ENCODE measurements around the gene HDAC7. TPM values are rescaled to one million over a fixed set of nuclear protein-coding genes. Genes with fewer than 3 reads are reported as not detected.
A peak's percentile ranks its signal among the peaks of the same experiment; 100 is the strongest.

HDAC7 gene
- total and polyA plus RNA-seq, 8 donors: 22.8 to 313 (median 46.8) TPM

DNA sequence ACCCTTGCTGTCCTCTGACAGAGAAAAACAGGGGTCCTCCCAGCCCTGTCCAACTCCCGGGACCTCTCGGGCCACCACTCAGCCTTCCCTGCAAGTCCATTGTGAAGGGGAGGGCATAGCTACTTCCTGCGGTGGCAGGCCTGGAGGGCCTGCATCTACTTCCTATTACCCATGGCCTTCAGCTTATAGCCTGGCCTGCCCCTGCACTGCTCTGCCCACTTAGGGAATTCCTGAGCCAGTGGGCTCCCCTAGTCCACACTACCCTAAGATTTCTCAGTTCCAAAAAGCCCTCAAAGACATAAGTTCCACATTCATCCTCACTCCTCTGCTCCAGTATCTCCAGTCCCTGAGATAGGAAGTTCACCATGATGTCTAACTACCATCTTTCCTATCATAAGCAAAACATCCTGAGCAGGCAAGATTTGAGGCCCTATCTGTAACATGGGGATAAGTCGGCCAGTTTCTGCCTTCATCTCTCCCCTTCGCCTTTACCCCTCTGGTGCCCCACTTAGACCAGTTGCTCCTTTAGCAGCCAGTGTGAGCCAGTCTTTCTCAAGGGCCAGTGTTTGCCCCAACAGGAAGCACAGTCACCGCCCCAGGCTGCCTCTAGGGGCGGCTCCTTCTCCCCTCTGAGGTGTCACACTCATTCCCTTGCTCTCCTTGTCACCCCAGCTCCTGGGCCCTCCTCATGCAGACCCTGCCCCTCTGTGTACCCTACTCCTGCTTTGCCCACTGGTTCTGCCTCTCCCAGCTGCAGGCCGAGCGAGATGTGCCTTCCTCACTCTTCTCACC, 10.9 kb downstream of the HDAC7 start:
- H3K4me3 ChIP-seq: peak overlapping the region in 2 of 4 donors; percentile 7 to 28
- 59 to 74% (median 63%) methylated on average over 9 of the region's 9 CpGs for whole genome bisulfite sequencing, 5 donors
- peaks cover 96 to 100% (median 99%) of the 10 kb centered on the region in 4 donors for H3K4me1 ChIP-seq
- DNase-seq: no peak
- peak overlapping the region; percentile 36 to 99 (median 98) for H3K27ac ChIP-seq
- H3K27me3 ChIP-seq: no peaks in the 10 kb centered on the region
- H3K9me3 ChIP-seq: no peaks in the 10 kb centered on the region
- H3K36me3 ChIP-seq: peaks cover 0 to 13% (median 2%) of the 10 kb centered on the region in 4 donors
- TF ChIP-seq, protein P1, sequence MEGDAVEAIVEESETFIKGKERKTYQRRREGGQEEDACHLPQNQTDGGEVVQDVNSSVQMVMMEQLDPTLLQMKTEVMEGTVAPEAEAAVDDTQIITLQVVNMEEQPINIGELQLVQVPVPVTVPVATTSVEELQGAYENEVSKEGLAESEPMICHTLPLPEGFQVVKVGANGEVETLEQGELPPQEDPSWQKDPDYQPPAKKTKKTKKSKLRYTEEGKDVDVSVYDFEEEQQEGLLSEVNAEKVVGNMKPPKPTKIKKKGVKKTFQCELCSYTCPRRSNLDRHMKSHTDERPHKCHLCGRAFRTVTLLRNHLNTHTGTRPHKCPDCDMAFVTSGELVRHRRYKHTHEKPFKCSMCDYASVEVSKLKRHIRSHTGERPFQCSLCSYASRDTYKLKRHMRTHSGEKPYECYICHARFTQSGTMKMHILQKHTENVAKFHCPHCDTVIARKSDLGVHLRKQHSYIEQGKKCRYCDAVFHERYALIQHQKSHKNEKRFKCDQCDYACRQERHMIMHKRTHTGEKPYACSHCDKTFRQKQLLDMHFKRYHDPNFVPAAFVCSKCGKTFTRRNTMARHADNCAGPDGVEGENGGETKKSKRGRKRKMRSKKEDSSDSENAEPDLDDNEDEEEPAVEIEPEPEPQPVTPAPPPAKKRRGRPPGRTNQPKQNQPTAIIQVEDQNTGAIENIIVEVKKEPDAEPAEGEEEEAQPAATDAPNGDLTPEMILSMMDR (IDR thresholded peaks at IDR 0.05): no peak
- TF ChIP-seq POLR2A (IDR thresholded peaks at IDR 0.05) (no peak), EP300 (IDR thresholded peaks at IDR 0.05) (no peak), POLR2AphosphoS5 (IDR thresholded peaks at IDR 0.05) (no peak)
- intact Hi-C loops (cut with DNase I; ENCODE audit: low total_unique reads): no loop called here

DNA sequence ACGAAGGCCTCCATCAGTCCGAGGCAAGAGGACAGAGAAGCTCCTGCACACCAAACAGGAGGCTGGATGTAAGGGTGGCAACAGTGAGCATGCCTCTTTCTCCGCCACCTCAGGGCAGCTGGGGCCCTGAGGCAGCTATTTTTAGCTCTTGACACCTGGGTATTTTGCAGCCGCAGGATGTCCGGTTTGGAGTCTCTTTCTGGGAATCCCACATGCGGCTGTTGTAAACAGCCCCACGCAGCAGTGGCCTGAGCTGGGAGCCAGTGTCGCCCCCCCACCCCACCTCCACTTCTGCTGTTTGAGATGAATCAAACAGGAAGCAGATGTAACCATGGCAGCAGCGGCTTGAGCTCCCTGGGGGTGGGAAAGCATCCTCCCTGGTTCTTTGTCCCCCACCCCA, 11.7 kb downstream of the HDAC7 start:
- peak in 1 of 2 donors; percentile 83 for DNase-seq

DNA sequence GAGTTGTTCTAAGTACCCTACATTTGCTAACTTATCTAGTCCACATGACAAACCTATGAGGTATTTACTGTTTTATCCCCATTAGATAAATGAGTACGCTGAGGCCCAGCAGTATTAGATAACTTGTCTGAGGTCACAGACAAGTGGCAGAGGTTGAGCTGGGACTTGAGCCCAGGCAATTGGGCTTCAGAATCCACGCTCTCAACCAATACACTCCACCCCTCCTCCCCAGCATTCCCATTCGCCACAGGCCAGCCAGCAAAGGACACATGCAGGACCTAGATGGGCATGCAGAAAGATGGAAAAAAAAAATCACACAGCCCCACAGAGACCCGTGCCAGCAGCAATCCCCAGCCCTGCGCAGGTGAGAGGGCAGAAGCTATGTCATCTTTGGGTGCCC, 12.4 kb downstream of the HDAC7 start:
- Histone ChIP-seq H3K4me3 (peak overlapping the region in 1 of 4 donors; percentile 28), H3K4me1 (peaks cover 96 to 100% (median 100%) of the 10 kb centered on the region in 4 donors), H3K27me3 (no peaks in the 10 kb centered on the region), H3K9me3 (no peaks in the 10 kb centered on the region), H3K27ac (peak overlapping the region in 4 of 5 donors; percentile 97 to 99 (median 98)), H3K36me3 (peaks cover 0 to 16% (median 5%) of the 10 kb centered on the region in 4 donors)
- intact Hi-C loops (cut with DNase I; ENCODE audit: low total_unique reads): no loop called here
- 32 to 58% (median 46%) methylated on average over 5 of the region's 5 CpGs for WGBS, 5 donors
- DNase-seq: no peak
- no peak for TF ChIP-seq EP300 (IDR thresholded peaks at IDR 0.05)
- TF ChIP-seq POLR2A (IDR thresholded peaks at IDR 0.05): no peak
- TF ChIP-seq, protein P1 (IDR thresholded peaks at IDR 0.05): no peak
- no peak for TF ChIP-seq POLR2AphosphoS5 (IDR thresholded peaks at IDR 0.05)

More for the DNA sequence above, 11.7 kb downstream of the HDAC7 start:
- H3K4me1 ChIP-seq: peaks cover 95 to 100% (median 99%) of the 10 kb centered on the region in 4 donors
- intact Hi-C loops (cut with DNase I; ENCODE audit: low total_unique reads): no loop called here
- H3K27ac ChIP-seq: peak overlapping the region in 4 of 5 donors; percentile 97 to 99 (median 98)
- H3K4me3 ChIP-seq: peak overlapping the region in 1 of 4 donors; percentile 28
- WGBS, 5 donors: 9 to 34% (median 21%) methylated on average over 8 to 9 of the region's 9 CpGs
- H3K27me3 ChIP-seq: no peaks in the 10 kb centered on the region
- no peaks in the 10 kb centered on the region for H3K9me3 ChIP-seq
- no peak for TF ChIP-seq POLR2A (IDR thresholded peaks at IDR 0.05)
- peak in 1 of 3 donors; percentile 43 for TF ChIP-seq POLR2AphosphoS5 (IDR thresholded peaks at IDR 0.05)
- peak; percentile 30 for TF ChIP-seq EP300 (IDR thresholded peaks at IDR 0.05)
- TF ChIP-seq, protein P1 (IDR thresholded peaks at IDR 0.05): no peak
- peaks cover 0 to 16% (median 5%) of the 10 kb centered on the region in 4 donors for H3K36me3 ChIP-seq

DNA sequence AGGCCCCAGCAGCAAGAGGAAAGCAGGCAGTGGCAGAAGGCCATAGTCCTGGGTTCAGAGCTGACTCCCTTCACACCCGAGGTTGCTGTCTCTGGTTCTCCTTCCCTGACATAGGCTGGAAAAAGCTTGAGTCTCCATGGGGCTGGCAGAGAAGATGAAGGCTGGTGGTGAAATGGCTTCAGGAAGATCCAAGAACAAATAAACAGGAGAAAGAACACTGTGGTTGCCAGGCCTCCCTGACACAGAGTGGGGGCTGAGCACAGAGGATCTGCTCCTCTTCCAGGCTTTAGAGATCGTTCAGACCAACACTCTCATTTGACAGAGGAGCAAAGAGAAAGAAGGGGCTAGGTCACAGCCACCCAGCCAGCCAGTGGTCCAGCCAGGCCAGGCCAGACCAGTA, 14.3 kb downstream of the HDAC7 start:
- Histone ChIP-seq H3K4me3 (no peak overlapping the region), H3K36me3 (peaks cover 0 to 16% (median 7%) of the 10 kb centered on the region in 4 donors), H3K4me1 (peaks cover 98 to 100% (median 99%) of the 10 kb centered on the region in 4 donors), H3K27me3 (no peaks in the 10 kb centered on the region), H3K27ac (peak overlapping the region in 4 of 5 donors; percentile 16 to 99 (median 98)), H3K9me3 (no peaks in the 10 kb centered on the region)
- intact Hi-C loops (cut with DNase I; ENCODE audit: low total_unique reads): no loop called here
- DNase-seq: no peak
- WGBS, 5 donors: 35 to 61% (median 53%) methylated on average over 2 of the region's 2 CpGs
- TF ChIP-seq POLR2AphosphoS5 (IDR thresholded peaks at IDR 0.05) (peak in 1 of 3 donors; percentile 43), EP300 (IDR thresholded peaks at IDR 0.05) (no peak)
